ENCODE data around the gene CD83.
A peak's percentile ranks its signal among the peaks of the same experiment; 100 is the strongest.

The CD83 gene

DNA sequence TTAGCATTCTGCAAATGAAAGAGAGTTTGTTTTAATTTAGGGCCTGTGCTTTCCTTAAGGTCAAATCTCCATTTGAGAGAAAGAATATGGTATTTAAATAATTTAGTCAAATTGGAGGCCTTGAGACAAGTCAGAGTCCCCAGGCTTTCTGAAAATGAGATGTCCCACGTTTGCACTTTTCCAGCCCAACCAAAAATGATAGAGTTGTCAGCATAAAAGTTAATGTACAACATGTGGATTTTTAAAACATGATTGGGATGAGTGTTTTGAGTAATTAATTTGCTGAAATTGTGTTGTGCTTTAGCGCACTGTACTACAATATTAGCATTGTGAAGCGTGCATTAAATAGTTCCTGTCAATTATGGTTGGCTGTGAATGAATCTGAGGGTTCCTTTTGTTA lies 10.0 kb downstream of the CD83 start:
- DNase-seq = no peak

- DNase-seq = no peak
These were observed 10.4 kb downstream of the CD83 start for GRCh38 chr6:14128012-14128411.

- no peak for DNase-seq
These were observed 11.2 kb downstream of the CD83 start for GRCh38 chr6:14128746-14129145.

DNA sequence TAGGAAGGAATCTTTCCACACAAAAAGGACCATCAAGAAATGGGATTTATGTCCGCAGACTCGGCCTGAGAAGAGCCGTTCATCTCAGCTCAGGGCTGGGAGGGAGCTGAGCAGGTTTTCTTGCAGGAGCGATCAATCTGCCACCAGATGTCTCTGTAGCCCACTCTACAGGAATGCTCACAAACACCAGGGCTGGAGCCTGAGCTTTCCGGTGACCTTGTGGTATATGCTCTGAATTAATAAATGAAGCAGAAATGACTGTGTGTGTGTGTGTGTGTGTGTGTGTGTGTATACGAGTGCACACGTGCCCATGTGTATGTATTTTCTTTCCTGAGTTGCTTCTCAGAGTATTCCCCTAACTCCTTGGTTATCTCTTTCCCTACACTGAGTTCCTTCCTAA lies 12.0 kb downstream of the CD83 start:
- no peak for DNase-seq

DNA sequence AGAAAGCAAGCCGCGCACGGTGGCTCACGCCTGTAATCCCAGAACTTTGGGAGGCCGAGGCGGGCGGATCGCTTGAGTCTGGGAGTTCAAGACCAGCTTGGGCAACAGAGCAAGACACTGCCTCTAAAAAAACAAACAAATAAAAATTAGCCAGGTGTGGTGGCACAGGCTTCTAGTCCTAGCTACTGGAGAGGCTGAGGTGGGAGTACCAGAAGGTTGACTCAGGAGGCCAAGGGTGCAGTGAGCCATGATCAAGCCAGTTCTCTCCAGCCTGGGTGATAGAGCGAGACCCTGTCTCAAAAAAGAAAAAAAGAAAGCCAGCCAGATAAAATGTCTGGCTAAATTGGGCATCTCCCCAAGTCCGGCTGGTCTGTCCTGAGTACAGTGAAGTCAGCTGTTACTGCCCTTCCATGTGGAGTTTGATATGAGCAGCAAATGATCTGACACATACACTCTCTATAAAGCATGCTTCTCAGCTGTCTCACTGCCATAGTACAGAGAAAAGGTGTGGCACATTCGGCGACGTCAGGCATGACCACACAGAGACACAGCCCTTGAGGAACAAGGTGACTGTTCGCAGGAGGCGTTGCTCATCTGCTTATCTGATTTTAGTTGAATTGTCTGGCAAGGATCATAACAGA lies 13.0 kb downstream of the CD83 start:
- DNase-seq = no peak

DNA sequence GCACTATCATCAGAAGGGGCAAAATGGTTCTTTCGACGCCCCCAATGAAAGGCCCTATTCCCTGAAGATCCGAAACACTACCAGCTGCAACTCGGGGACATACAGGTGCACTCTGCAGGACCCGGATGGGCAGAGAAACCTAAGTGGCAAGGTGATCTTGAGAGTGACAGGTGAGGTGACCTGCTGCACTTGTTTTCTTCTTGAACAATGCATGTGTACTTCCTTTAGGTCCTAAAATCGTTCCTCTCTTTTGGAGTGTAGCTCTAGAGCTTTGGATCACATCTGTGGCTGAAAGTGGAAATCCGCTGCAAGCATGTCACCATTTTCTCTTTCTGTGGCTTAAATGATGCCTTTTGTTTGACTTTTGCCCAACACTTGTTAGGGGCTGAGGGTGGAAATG lies 14.0 kb downstream of the CD83 start:
- no peak for DNase-seq

DNA sequence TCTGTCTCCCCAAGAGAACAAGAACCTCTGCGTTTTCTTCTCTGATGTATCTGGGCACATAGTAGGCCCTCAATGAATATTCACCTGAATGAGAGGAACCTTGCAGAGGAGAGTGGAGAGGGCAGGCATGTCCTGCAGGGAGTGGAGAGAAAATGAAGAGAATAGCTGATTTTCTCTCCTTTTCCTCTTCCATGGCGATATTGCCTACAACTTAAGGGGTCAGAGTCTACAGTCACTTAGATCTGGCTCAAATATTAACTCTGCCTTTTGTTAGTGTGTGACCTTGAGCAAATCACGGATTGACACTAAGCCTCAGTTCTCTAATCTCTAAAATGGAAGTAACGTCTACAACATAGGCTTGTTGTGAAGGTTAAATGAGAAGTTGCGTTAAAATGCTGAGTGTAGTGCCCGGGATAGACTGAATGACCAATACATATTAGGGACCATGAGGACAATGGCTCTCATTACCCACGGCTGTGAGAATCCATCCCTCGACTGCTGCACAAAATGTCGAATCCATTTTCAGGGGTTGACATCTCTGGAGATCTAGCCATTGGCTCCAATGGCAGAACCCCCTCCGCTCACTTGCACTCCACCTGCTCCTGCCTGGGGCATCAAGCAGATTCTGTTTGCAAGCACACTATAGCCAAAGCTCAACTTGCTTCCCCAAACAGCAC lies 14.8 kb downstream of the CD83 start:
- DNase-seq = no peak

- no peak for DNase-seq
These were observed 15.3 kb downstream of the CD83 start for GRCh38 chr6:14132921-14133275.

DNA sequence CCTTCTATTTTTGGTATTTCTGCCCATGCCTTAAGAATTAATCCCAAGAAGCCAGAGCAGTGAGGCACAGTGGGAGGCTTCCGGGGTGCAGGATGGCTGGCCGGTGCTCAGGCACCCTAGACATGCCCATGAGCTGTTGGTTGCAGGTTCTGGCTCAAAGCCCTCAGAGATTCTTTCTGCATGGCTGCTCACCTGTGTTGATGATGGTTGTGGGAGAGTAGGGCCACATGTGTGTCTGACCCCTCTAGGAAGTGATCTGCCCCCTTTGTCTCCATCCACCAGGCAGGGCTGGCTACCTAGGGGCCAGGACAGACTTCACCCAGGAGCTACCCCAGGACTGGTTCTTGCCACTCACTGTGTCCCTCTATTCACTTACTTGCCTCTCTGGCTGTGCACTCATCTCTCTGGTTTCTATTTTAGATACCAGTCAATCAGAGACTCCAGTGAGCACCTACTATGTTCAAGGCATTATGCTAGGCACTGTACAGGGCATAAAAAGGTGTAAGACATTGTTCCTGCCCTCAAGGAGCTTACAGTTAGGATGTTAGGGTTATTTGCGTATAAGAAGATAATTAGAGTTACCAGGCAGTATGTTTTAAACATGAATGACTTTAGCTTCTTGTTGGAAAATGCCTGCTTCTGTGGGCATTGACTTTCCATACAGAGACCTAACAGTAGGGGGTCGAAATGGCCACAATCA lies 16.8 kb downstream of the CD83 start:
- no peak for DNase-seq

DNA sequence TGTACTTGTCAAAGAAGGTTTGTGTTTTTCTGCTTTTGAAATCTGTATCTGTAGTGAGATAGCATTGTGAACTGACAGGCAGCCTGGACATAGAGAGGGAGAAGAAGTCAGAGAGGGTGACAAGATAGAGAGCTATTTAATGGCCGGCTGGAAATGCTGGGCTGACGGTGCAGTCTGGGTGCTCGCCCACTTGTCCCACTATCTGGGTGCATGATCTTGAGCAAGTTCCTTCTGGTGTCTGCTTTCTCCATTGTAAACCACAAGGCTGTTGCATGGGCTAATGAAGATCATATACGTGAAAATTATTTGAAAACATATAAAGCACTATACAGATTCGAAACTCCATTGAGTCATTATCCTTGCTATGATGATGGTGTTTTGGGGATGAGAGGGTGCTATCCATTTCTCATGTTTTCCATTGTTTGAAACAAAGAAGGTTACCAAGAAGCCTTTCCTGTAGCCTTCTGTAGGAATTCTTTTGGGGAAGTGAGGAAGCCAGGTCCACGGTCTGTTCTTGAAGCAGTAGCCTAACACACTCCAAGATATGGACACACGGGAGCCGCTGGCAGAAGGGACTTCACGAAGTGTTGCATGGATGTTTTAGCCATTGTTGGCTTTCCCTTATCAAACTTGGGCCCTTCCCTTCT lies 18.4 kb downstream of the CD83 start:
- DNase-seq = peak; percentile 61

DNA sequence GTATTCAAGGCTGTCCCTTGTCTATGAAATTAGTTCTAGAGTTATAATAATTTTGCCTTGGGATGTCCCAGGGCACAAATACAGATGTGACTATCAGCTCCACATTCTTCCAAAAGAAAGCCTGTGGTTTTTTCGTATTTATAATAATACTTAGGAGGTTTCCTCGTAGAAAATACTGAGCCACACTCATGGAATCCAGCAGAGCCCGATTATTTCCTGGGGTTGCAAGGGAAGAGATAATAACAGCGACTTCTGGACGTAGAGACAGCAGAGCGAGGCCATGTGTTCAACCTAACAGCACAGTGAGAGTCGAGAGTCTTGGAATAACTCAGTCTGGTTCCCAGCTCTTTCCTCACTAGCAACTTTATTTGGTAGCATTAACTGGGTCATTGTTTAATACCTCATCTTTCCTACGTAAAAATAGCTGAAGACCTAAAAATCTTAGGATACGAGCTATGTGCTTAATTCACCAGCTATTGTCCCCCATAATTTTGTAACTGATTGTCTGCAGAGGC lies 21.2 kb downstream of the CD83 start:
- no peak for DNase-seq

DNA sequence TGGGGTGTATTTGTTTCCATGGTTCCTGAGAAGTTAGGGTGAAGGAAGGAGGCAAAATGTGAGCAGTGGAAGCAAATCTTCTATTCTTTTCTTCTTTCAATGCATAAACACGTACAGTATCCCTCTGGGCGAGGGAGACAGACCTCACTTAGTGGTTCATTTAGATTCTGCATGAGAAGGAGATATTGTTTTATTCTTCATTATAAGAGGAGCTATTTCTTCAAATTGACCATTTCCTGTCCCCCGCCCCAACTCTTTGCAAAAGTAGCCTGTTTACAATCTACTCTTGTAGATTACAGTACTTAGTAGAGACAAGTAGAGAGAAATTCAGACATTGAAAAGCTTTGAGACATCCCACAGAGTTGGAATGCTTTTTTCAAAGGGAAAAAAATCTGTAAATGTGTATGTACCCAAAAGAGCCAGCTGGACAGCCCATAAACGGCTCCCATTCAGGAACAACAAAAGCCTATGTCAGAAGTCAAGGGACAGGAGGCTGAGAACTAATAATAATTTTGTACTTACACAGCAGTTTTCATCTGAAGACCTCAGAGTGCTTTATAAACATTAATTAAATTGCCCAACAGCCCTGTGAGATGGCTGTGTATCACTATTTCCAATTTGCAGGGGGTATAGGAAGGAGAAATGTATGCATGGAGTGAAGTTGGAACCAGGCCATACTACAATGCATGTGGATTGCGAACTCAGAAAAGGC lies 23.9 kb downstream of the CD83 start:
- no peak for DNase-seq

DNA sequence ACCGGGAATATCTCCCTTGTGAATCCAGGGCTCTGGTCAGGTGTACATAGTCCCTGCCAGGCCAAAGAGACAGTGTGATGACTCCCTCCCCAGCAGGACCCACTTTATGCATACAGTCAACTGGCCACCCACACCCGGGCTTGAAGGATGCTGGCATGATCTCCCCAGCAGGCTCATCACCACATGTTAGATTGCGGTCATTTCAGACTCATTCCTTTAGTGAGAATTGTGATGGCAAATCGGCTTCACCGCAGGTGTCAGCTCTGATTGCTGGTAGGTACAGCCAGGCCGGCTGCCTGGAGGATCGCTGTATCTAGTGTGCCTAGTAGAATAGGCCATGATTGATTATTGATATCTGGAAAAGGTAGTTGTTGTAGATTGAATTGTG lies 24.5 kb downstream of the CD83 start:
- DNase-seq = no peak

- DNase-seq = no peak
These were observed 25.1 kb downstream of the CD83 start for GRCh38 chr6:14142511-14143223.

DNA sequence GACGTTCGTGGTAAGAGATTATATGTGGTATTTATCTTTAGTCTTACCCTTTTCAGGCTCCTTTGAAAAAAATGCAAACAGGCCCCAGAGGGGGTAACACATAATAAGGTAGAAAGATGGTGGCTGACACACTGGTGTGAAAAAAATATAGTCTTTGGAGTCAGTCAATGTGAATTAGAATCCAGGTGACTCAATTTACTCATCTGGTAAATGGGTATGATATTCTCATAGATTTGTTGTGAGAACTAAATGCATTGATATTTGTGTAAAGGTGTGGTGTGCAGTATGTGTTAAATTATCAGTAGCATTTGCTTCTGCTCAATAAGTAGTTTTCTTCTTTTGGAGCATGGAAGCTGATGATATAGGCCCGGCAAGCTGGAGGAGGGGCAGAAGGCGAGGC lies 25.7 kb downstream of the CD83 start:
- DNase-seq = no peak

GRCh38 chr6:14144678-14145113 lies 27.1 kb downstream of the CD83 start:
- DNase-seq = peak; percentile 69

DNA sequence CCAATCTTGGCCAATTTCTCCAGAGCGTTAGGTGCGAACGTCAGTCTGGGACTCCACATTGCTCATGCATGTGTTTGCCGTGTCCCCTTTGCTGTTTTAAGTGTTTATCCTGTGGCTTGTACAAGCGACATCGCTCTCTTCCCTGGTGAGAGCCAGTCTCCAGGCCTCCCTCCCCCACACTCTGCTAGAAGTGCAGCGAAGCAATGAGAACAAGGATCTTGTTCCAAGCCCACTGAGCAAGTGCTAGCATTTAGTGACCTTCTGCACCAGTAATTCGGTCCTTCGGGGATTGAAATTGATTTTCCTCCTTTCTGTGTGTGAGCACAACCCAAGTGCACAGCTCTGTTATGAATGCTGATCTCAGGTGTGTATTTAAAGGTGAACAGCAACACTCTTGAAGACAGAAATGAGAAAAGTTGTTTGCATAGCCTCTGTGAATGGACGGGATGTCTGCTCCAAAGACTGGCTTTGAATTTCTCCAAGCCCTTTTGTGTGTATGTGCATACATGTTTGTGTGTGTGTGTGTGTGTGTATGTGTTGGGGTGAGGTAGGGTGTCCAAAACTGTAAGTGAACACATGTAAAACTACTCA lies 29.0 kb downstream of the CD83 start:
- DNase-seq = no peak

DNA sequence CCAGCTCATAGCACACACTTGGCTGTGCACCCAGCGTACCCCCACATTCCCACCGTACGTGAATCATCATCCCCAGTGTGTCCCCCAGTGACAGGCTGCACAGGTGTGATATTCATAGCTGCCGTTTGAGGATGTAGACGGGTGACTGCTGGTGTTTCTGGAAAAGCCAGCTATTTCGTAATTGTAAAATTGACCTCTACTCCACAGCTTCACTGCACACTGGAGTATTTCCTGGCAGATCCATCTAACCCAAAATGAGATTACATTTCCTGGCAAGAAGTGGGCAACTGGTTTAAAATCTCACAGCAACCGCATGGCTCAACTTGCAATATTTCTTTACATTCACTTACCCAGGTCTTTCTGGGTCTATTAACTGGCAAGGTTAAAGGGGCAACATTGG lies 30.3 kb downstream of the CD83 start:
- DNase-seq = no peak

- no peak for DNase-seq
These were observed 30.9 kb downstream of the CD83 start for GRCh38 chr6:14148471-14148870.

DNA sequence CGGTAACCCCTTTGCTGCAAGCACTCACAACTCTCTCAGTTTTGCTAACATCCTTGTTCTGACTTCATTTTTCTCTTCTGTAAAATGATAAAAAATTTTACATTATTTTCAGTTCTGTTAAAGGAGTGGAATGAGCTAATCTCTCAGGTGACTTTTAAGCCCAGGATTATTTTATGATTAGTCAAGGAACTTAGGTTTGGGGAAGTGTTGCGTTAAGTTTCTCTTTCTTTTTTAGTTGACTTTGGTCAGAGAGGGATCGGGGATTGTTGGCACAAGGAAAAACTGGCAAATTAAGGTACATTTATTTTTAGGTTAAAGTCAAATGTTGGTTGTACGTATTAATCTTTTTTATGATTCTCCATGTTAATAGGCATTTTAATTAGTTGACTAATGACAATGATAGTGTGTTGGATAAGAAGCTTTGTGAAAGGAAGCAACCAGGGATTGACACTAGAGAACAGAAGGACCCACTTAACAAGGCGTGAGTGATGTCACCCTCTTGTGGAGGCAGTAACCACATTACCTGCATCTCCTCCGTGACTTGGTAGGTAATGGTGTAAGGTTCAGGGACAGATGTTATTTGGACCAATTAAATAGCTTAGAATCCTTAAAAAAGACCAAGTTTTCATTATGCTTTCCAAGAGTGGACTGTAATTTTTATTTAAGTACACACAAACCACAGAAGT lies 31.6 kb downstream of the CD83 start:
- peak; percentile 91 for DNase-seq

- DNase-seq = no peak
These were observed 32.2 kb downstream of the CD83 start for GRCh38 chr6:14149739-14150130.

All from inflammatory macrophage treated with lipopolysaccharide for 4 hours (primary cell).